ENCODE results near the gene SAMM50. TPM values are rescaled to one million over a fixed set of nuclear protein-coding genes. Genes with fewer than 3 reads are reported as not detected.

The SAMM50 gene
- total and polyA plus RNA-seq, 2 experiments from 2014 or later: 56.8 to 92.0 TPM

GRCh38 chr22:43998679-43999264 lies 43.5 kb downstream of the SAMM50 start:
- no peak overlapping the region for H3K27ac ChIP-seq
- TF ChIP-seq, protein P1, sequence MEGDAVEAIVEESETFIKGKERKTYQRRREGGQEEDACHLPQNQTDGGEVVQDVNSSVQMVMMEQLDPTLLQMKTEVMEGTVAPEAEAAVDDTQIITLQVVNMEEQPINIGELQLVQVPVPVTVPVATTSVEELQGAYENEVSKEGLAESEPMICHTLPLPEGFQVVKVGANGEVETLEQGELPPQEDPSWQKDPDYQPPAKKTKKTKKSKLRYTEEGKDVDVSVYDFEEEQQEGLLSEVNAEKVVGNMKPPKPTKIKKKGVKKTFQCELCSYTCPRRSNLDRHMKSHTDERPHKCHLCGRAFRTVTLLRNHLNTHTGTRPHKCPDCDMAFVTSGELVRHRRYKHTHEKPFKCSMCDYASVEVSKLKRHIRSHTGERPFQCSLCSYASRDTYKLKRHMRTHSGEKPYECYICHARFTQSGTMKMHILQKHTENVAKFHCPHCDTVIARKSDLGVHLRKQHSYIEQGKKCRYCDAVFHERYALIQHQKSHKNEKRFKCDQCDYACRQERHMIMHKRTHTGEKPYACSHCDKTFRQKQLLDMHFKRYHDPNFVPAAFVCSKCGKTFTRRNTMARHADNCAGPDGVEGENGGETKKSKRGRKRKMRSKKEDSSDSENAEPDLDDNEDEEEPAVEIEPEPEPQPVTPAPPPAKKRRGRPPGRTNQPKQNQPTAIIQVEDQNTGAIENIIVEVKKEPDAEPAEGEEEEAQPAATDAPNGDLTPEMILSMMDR (IDR thresholded peaks at IDR 0.05; ENCODE audit: low read depth, low read length): no peak
- no peaks in the 10 kb centered on the region for H3K9me3 ChIP-seq (ENCODE audit: low read depth)
- no peak overlapping the region for H3K4me3 ChIP-seq
- H3K27me3 ChIP-seq: no peaks in the 10 kb centered on the region
- peaks cover 8% of the 10 kb centered on the region for H3K36me3 ChIP-seq
- no peaks in the 10 kb centered on the region for H3K4me1 ChIP-seq (ENCODE audit: low read depth)
- DNase-seq (ENCODE audit: low read depth in 1 of 2, low spot score in 1 of 2): peak in 1 of 2 donors; percentile 32

DNA sequence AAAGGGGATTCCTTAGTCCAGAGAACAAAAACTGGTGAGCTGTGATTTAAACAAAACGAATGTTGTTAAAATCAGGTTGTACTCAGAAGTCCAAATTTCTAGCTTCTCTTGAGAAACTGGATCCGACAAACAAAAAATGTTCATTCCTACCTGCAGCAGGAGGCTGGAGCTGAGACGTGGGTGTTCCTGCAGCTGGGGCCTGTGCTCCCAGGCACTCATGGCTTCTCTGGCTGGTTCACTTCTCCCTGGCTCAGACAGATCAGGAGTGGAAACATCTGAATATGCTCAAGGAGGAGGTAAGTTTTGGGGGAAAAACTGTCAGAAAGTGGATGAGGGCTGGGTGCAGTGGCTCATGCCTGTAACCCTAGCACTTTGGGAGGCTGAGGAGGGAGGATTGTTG lies 44.1 kb downstream of the SAMM50 start:
- no peaks in the 10 kb centered on the region for H3K27me3 ChIP-seq
- H3K36me3 ChIP-seq: peaks cover 4% of the 10 kb centered on the region
- H3K27ac ChIP-seq: no peak overlapping the region
- no peak for DNase-seq (ENCODE audit: low read depth in 1 of 2, low spot score in 1 of 2)
- no peaks in the 10 kb centered on the region for H3K9me3 ChIP-seq (ENCODE audit: low read depth)
- no peak overlapping the region for H3K4me3 ChIP-seq
- TF ChIP-seq, protein P1 (IDR thresholded peaks at IDR 0.05; ENCODE audit: low read depth, low read length): no peak
- peaks cover 5% of the 10 kb centered on the region for H3K4me1 ChIP-seq (ENCODE audit: low read depth)

- Histone ChIP-seq H3K4me1 (ENCODE audit: low read depth) (peaks cover 5% of the 10 kb centered on the region), H3K9me3 (ENCODE audit: low read depth) (no peaks in the 10 kb centered on the region), H3K27me3 (no peaks in the 10 kb centered on the region), H3K27ac (no peak overlapping the region), H3K4me3 (no peak overlapping the region), H3K36me3 (peaks cover 4% of the 10 kb centered on the region)
- TF ChIP-seq, protein P1 (IDR thresholded peaks at IDR 0.05; ENCODE audit: low read depth, low read length): no peak
- no peak for DNase-seq (ENCODE audit: low read depth in 1 of 2, low spot score in 1 of 2)
Observed at GRCh38 chr22:44000123-44000522, 44.9 kb downstream of the SAMM50 start.

DNA sequence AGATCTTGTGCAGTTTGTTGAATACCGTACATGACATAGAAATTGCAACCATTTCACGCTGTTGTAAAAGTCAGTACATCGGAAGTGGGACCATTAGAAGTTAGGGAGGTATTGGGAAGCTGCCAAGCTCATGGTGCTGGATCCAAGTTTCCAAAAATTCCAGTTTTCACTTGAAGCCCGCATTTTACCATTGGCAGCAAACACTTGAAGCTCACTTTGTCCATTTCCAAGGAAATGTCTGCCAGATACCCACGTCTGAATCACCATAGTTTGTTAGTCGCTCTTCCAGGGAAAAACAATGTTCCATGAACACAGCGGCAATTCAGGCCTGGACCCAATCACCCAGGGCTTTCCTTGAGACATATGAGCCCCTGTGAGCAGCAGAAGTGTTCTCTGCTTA lies 46.3 kb downstream of the SAMM50 start:
- no peak for DNase-seq (ENCODE audit: low read depth in 1 of 2, low spot score in 1 of 2)
- Histone ChIP-seq H3K36me3 (peaks cover 4% of the 10 kb centered on the region), H3K27ac (no peak overlapping the region), H3K4me3 (no peak overlapping the region), H3K27me3 (no peaks in the 10 kb centered on the region), H3K9me3 (ENCODE audit: low read depth) (no peaks in the 10 kb centered on the region), H3K4me1 (ENCODE audit: low read depth) (peaks cover 5% of the 10 kb centered on the region)
- TF ChIP-seq, protein P1 (IDR thresholded peaks at IDR 0.05; ENCODE audit: low read depth, low read length): no peak

DNA sequence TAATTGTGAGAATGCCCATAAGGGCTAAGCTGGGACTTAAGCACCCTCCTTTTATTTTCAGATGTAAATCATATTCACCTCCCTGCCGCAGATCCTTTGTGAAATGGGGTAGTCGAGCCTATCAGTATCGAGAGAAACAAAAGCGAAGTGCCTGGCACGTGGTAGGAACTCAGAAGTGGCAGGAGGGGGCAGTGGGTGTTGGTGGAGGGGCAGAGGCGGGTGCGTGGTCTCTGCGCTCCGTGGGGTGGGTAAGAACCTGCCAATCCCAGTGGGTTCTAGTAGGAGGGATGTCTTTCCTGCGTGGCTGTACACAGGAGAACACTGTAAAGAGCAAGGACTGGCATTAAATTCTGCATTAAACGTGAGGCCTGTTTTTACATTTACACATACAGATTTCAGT lies 47.1 kb downstream of the SAMM50 start:
- Histone ChIP-seq H3K9me3 (ENCODE audit: low read depth) (no peaks in the 10 kb centered on the region), H3K4me1 (ENCODE audit: low read depth) (peaks cover 5% of the 10 kb centered on the region), H3K27me3 (no peaks in the 10 kb centered on the region), H3K36me3 (no peaks in the 10 kb centered on the region), H3K4me3 (no peak overlapping the region), H3K27ac (no peak overlapping the region)
- DNase-seq (ENCODE audit: low read depth in 1 of 2, low spot score in 1 of 2): no peak
- TF ChIP-seq, protein P1 (IDR thresholded peaks at IDR 0.05; ENCODE audit: low read depth, low read length): no peak
